ENCODE data around the gene NCAPG2.
"Not testable (repeated sequence)": the region's sequence is repeated elsewhere in the genome, so short reads cannot be mapped to it uniquely, and the experiment has no call there.

- TF ChIP-seq, protein P1, sequence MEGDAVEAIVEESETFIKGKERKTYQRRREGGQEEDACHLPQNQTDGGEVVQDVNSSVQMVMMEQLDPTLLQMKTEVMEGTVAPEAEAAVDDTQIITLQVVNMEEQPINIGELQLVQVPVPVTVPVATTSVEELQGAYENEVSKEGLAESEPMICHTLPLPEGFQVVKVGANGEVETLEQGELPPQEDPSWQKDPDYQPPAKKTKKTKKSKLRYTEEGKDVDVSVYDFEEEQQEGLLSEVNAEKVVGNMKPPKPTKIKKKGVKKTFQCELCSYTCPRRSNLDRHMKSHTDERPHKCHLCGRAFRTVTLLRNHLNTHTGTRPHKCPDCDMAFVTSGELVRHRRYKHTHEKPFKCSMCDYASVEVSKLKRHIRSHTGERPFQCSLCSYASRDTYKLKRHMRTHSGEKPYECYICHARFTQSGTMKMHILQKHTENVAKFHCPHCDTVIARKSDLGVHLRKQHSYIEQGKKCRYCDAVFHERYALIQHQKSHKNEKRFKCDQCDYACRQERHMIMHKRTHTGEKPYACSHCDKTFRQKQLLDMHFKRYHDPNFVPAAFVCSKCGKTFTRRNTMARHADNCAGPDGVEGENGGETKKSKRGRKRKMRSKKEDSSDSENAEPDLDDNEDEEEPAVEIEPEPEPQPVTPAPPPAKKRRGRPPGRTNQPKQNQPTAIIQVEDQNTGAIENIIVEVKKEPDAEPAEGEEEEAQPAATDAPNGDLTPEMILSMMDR (IDR thresholded peaks at IDR 0.05; ENCODE audit: borderline replicate concordance, extremely low read depth, low read length, poor library complexity, severe bottlenecking) = not testable (repeated sequence)
- not testable (repeated sequence) for TF ChIP-seq EZH2 (IDR thresholded peaks at IDR 0.05; ENCODE audit: borderline replicate concordance, low read depth, low read length, severe bottlenecking)
Measured at GRCh38 chr7:158668086-158668485, 36.5 kb downstream of the NCAPG2 start.
